H1 (cell line): Measurements from ENCODE around the gene PLEKHM3.

Experiments
- BRCA1 ChIP-seq: IDR thresholded peaks from 2 replicates; pipeline ENCODE4 v1.6.1; 2012; ENCODE audit warnings: low read depth, low read length, improper control_type of control experiment
- CEBPB ChIP-seq: IDR thresholded peaks from 2 replicates; pipeline ENCODE4 v1.6.1; 2012; ENCODE audit warnings: low read depth, low read length
- CTCF ChIP-seq, 3 experiments: IDR thresholded peaks; 1 replicate in 2 of 3; 2 replicates in 1 of 3; pipeline versions ENCODE4 v1.5.1 to v1.6.1; 2011; ENCODE audit warnings: low read length in 3 of 3, mild to moderate bottlenecking in 3 of 3, inconsistent platforms in 2 of 3, low read depth in 1 of 3, moderate library complexity in 1 of 3; ENCODE audit not compliant: insufficient read depth in 1 of 3; ENCODE audit errors: control extremely low read depth in 1 of 3
- HDAC2 ChIP-seq, 2 experiments: fragments of 300-600 bp in 1 of 2; sonication (generic) in 1 of 2; IDR thresholded peaks; 2 replicates each; pipeline ENCODE4 v1.6.1; 2011 to 2012; ENCODE audit warnings: low read depth in 2 of 2, low read length in 2 of 2, mild to moderate bottlenecking in 2 of 2, moderate library complexity in 2 of 2, borderline replicate concordance in 1 of 2, inconsistent platforms in 1 of 2
- KDM1A ChIP-seq: fragments of 200-600, 300-600 bp; sonication (generic); IDR thresholded peaks from 2 replicates; pipeline ENCODE4 v1.7.1; 2016; ENCODE audit warnings: mild to moderate bottlenecking, low read length, borderline replicate concordance
- POLR2A ChIP-seq, 2 experiments: IDR thresholded peaks; 1 replicate in 1 of 2; 2 replicates in 1 of 2; pipeline ENCODE4 v1.6.1; 2011; ENCODE audit warnings: low read depth in 2 of 2, low read length in 2 of 2, mild to moderate bottlenecking in 2 of 2; ENCODE audit errors: control extremely low read depth in 1 of 2
- SIN3A ChIP-seq, 2 experiments: IDR thresholded peaks in 1 of 2; conservative IDR thresholded peaks in 1 of 2; 2 replicates each; pipeline ENCODE4 v1.6.1; 2011 to 2012; ENCODE audit warnings: low read length in 2 of 2, improper control_type of control experiment in 1 of 2, low read depth in 1 of 2, mild to moderate bottlenecking in 1 of 2
- SP1 ChIP-seq: IDR thresholded peaks from 2 replicates; pipeline ENCODE4 v1.6.1; 2011; ENCODE audit warnings: low read depth, low read length
- USF2 ChIP-seq: IDR thresholded peaks from 2 replicates; pipeline ENCODE4 v1.6.1; 2011; ENCODE audit warnings: low read length, improper control_type of control experiment
- YY1 ChIP-seq: IDR thresholded peaks from 2 replicates; pipeline ENCODE4 v1.6.1; 2011; ENCODE audit warnings: low read depth, mild to moderate bottlenecking, low read length

- TF ChIP-seq CTCF (IDR thresholded peaks at IDR 0.05; ENCODE audit: control extremely low read depth in 1 of 3, insufficient read depth in 1 of 3, low read depth in 1 of 3, low read length in 3 of 3), result 0 out of 4 replicates have a peak, but pooled peaks of 1 of the 3 experiments have one; percentile 3
- TF ChIP-seq BRCA1, result no peak
- TF ChIP-seq SP1, result no peak
- TF ChIP-seq POLR2A (IDR thresholded peaks at IDR 0.05; ENCODE audit: control extremely low read depth in 1 of 2, low read depth in 2 of 2, low read length in 2 of 2), result no peak
- no peak for TF ChIP-seq USF2
- no peak for TF ChIP-seq YY1
- no peak for TF ChIP-seq HDAC2 (IDR thresholded peaks at IDR 0.05; ENCODE audit: borderline replicate concordance in 1 of 2, low read depth in 2 of 2, low read length in 2 of 2)
- TF ChIP-seq SIN3A (conservative IDR thresholded peaks at IDR 0.05 in 1 of 2, IDR thresholded peaks at IDR 0.05 in 1 of 2; ENCODE audit: low read depth in 1 of 2, low read length in 2 of 2), result no peak
- TF ChIP-seq KDM1A, result no peak
- TF ChIP-seq CEBPB, result no peak
Measured at GRCh38 chr2:207772844-207773205, 252.5 kb downstream of the PLEKHM3 start.
